Effector memory CD8-positive, alpha-beta T cell (primary cell): ENCODE data around the gene EIF4E1B.

Experiments used
- ATAC-seq: fragments of 150-1000 bp; cut with Tn5 transposase; replicated peaks from 2 replicates; pipeline ENCODE4 v1.10.0; 2021; ENCODE audit warnings: mild to moderate bottlenecking, moderate library complexity
- DNase-seq, 3 experiments: peaks; one replicate each; pipeline ENCODE4 v3.0.0; 2021
- H3K27ac Mint-ChIP-seq, 2 donors: one replicate each; pipeline ENCODE4 v1.8.0; 2022; ENCODE audit warnings: mild to moderate bottlenecking in 2 of 2, mixed read lengths in 2 of 2, moderate library complexity in 2 of 2
- H3K27me3 Mint-ChIP-seq, 2 donors: one replicate each; pipeline ENCODE4 v1.8.0; 2022; ENCODE audit warnings: mixed read lengths in 2 of 2
- H3K36me3 Mint-ChIP-seq: one replicate; pipeline ENCODE4 v1.8.0; 2022; ENCODE audit warnings: mild to moderate bottlenecking, moderate library complexity, mixed read lengths; ENCODE audit not compliant: insufficient read depth
- H3K4me1 Mint-ChIP-seq, 2 donors: one replicate each; pipeline ENCODE4 v1.8.0; 2022; ENCODE audit warnings: low read depth in 2 of 2, mixed read lengths in 2 of 2
- H3K4me3 Mint-ChIP-seq, 2 donors: one replicate each; pipeline ENCODE4 v1.8.0; 2022; ENCODE audit warnings: mild to moderate bottlenecking in 2 of 2, mixed read lengths in 2 of 2, moderate library complexity in 2 of 2
- H3K9me3 Mint-ChIP-seq, 2 donors: one replicate each; pipeline ENCODE4 v1.8.0; 2022; ENCODE audit warnings: mixed read lengths in 2 of 2

Gene EIF4E1B

DNA sequence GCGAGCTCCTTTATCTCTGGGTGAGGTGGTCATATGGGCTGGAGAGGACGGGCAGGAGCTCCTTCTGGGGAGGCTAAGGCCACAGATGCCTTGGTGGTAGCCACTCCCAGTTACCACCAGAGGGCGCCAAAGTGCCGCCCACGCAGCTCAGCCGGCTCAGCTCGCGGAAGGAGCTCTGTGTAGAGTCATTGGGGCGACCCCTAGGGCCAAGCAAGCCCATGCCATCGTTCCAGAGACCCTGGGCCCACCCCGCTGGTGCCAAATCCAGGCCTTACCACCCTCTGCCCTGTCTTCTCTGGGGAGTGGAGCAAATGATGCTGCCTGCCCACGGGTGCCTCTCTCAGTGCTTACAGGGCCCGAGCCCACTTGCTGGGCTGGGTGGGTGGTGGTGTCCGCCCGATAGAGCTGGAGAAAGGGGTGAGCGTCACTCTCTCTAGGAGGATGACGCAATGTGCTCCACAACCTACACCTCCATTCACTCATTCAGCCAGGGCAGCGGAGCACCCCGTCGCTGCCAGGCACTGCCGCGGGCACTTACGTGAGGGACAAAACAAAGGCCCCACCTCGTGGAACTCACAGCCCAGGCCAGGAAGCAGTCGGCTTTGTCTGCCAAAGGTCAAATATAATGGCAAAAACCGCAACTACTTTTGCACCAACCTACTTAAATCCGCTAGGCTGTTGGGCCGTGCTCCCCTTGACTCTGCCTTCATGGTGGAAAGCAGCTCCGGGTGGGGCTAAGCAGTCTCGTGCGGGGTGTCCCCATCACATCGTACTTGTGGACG lies 30.6 kb downstream of the EIF4E1B start:
- peak; percentile 74 for ATAC-seq
- Mint-ChIP-seq H3K27me3 (peaks cover 27 to 44% of the 10 kb centered on the region in 2 donors), H3K9me3 (no peaks in the 10 kb centered on the region), H3K4me3 (peak overlapping the region; percentile 40 to 45), H3K36me3 (peaks cover 6% of the 10 kb centered on the region), H3K4me1 (peaks cover 24 to 32% of the 10 kb centered on the region in 2 donors), H3K27ac (no peak overlapping the region)
- DNase-seq, result peak; percentile 72 to 76 (median 72)

DNA sequence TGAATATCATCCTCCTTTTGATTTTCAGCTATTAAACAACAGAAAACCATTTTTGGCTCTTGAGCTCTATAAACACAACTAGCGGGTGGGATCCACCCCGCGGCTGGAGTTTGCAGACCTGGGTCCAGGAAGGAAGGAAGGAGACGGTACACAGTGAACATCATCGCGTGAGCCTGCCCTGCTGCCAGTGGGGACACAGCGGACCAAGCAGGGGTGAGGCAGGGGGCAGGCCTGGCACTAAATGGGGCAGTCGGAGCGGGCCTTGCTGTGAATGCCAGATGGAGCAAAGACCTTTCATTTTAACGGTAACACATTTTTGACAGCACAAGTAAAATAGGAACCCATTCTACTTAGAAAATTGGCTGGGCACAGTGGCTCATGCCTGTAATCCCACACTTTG lies 31.2 kb downstream of the EIF4E1B start:
- H3K27me3 Mint-ChIP-seq, result peaks cover 27 to 49% of the 10 kb centered on the region in 2 donors
- no peak overlapping the region for H3K27ac Mint-ChIP-seq
- H3K9me3 Mint-ChIP-seq, result no peaks in the 10 kb centered on the region
- H3K4me1 Mint-ChIP-seq, result peaks cover 24 to 32% of the 10 kb centered on the region in 2 donors
- peaks cover 6% of the 10 kb centered on the region for H3K36me3 Mint-ChIP-seq
- H3K4me3 Mint-ChIP-seq, result no peak overlapping the region
- ATAC-seq, result no peak
- no peak for DNase-seq

DNA sequence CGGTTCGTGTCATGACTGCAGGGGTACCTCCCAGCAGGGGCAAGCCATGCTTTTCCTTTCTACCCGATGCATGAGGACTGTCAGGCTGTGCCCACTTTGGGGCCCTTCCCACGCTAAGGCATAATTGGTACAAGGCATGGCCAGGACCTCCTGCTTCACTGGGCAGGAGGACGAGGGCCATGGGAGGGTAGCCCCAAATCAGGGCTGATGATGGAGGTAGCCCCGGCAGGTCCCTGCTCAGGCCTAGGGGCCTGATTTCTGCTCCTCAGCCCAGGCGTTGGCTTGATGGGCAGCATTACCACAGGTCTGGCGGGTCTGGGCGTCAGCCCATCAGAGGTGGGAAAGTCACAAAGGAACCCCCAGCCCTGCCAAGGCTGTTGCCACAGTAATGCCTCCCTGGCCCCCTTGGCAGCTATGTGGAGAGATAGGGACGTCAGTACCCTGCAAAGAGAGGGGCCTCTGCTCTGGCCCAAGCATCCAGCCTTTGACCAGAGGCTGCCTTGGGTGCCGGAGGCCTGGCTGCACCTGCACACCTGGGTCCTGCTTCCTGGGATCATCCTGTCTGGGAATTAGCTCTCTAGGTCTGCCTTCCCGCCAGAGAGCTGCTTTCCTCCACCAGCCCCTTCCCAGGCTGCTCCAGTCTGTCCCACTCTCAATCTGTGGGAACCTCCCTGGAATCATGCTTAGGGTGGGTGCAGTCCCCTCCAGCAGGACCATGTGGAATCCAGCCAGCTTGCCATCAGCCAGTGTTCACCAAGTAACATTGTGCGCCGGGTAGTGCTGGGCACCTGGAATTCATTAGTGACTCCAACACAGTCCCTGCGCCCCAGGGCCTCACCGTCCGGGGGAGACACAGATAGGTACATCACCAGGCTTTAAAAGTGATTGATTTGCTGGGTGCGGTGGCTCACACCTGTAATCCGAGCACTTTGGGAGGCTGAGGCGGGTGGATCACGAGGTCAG lies 32.2 kb downstream of the EIF4E1B start:
- Mint-ChIP-seq H3K36me3 (peaks cover 2% of the 10 kb centered on the region), H3K27ac (no peak overlapping the region), H3K4me1 (peaks cover 24 to 31% of the 10 kb centered on the region in 2 donors), H3K27me3 (peaks cover 32 to 59% of the 10 kb centered on the region in 2 donors), H3K9me3 (no peaks in the 10 kb centered on the region), H3K4me3 (no peak overlapping the region)
- DNase-seq (no peak), ATAC-seq (no peak)

DNA sequence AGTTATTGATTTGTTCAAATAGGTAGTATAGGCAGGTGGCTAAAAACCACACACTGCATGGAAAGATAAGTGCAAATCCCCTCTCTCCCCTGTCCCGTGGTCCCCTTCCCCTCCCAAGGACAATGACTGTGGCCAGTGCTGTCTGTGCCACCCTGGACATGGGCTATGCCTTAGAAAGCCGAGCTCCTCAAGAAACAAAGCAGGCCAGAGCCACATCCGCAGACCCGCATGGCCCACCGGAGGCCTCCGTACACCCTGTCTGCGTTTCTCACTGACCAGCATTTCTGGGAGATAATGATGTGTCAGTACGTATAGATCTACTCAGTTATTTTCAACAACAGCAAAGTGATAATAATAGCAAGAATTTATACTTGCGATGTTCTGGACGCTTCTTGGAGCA lies 33.1 kb downstream of the EIF4E1B start:
- H3K9me3 Mint-ChIP-seq, result no peaks in the 10 kb centered on the region
- H3K36me3 Mint-ChIP-seq, result no peaks in the 10 kb centered on the region
- H3K27me3 Mint-ChIP-seq, result peaks cover 41 to 68% of the 10 kb centered on the region in 2 donors
- H3K4me1 Mint-ChIP-seq, result peaks cover 15 to 22% of the 10 kb centered on the region in 2 donors
- no peak overlapping the region for H3K4me3 Mint-ChIP-seq
- ATAC-seq (no peak), DNase-seq (no peak)
- no peak overlapping the region for H3K27ac Mint-ChIP-seq

DNA sequence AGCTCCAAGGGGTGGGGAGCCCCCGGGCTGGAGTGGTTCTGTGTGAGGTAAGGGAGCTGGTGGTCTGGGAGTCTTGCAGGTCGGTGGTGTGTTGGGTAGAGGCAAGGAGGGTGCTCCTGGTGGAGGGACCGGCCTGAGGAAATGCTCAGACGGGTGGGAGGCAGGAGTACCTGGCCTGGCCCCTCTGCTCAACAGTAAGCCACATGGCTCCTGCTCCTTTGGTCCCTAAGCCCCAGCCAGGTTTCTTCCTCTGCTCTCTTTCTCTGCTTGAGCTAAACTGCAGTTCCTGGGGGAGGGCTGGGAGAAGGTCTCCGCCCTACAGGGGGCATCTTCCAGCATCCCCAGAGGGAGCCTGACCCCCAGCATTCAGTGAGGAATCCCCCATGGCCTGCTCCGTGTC lies 34.0 kb downstream of the EIF4E1B start:
- H3K27ac Mint-ChIP-seq, result no peak overlapping the region
- peaks cover 8 to 14% of the 10 kb centered on the region in 2 donors for H3K4me1 Mint-ChIP-seq
- H3K9me3 Mint-ChIP-seq, result no peaks in the 10 kb centered on the region
- ATAC-seq, result no peak
- no peak overlapping the region for H3K4me3 Mint-ChIP-seq
- DNase-seq, result no peak
- H3K27me3 Mint-ChIP-seq, result peaks cover 48 to 77% of the 10 kb centered on the region in 2 donors
- no peaks in the 10 kb centered on the region for H3K36me3 Mint-ChIP-seq

DNA sequence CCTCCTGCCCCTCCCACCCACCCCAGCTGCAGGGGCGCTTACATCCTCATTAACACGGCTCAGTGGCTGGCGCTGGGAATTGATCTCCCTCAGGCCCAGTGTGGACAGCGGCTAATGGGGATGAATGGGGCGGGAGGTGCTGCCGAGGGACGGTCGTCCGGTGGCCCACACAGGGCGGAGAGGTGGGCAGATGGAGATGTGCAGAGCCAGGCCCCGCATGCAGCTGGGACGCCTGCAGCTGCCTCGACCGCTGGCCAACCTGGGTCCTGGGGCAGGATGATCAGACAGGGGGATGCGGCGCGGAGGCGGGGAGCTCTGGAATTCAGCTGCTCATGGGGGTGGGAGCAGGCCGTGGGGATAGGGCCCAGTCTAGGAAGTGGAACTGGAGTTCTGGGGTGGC lies 34.4 kb downstream of the EIF4E1B start:
- Mint-ChIP-seq H3K9me3 (no peaks in the 10 kb centered on the region), H3K36me3 (no peaks in the 10 kb centered on the region), H3K4me1 (peaks cover 8 to 11% of the 10 kb centered on the region in 2 donors), H3K4me3 (no peak overlapping the region), H3K27ac (no peak overlapping the region), H3K27me3 (peaks cover 48 to 77% of the 10 kb centered on the region in 2 donors)
- DNase-seq (no peak), ATAC-seq (no peak)

DNA sequence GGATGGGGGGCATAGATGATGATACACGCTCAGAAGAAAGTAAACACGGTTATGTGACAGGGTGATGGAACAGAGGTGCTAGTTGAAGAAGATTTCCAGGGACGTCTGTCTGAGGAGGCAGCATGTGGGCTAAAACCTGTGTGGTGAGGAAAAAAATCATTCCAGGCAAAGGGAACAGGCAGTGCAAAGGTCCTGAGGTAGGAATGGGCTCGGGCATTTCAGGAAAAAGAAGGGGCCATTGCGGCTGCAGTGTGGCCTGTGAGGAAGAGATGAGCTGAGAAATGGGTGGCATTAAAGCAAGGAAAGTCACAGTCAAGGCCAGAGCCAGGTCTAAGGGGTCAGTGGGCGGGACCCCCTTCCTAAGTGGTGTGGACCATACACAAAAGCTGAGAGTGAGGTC lies 35.0 kb downstream of the EIF4E1B start:
- ATAC-seq (no peak), DNase-seq (no peak)
- Mint-ChIP-seq H3K27ac (no peak overlapping the region), H3K27me3 (peaks cover 48 to 80% of the 10 kb centered on the region in 2 donors), H3K4me3 (no peak overlapping the region), H3K36me3 (no peaks in the 10 kb centered on the region), H3K9me3 (no peaks in the 10 kb centered on the region), H3K4me1 (peaks cover 6 to 7% of the 10 kb centered on the region in 2 donors)

DNA sequence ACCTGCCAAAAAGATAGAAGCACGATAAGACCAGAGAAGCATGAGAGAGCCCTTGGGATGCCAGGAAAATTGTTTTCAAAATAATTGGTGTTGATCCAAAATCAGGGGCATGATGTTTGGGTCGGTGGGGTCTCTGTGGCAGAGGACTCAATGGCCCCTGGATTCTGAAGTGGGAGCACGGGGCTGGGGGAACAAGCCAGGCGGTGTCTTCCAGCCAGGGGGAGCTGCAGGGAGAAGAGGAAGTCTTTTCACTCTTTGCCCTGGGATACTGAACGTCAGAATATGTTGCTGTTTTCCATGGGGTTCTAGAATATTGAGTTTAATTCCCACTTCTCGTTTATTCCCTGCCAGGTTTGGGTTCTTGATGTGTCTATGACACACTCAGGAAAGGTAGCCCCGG lies 37.2 kb downstream of the EIF4E1B start:
- no peaks in the 10 kb centered on the region for H3K9me3 Mint-ChIP-seq
- ATAC-seq (no peak), DNase-seq (no peak)
- H3K27ac Mint-ChIP-seq, result no peak overlapping the region
- no peak overlapping the region for H3K4me3 Mint-ChIP-seq
- peaks cover 3% of the 10 kb centered on the region for H3K36me3 Mint-ChIP-seq
- peaks cover 60 to 91% of the 10 kb centered on the region in 2 donors for H3K27me3 Mint-ChIP-seq
- no peaks in the 10 kb centered on the region for H3K4me1 Mint-ChIP-seq

DNA sequence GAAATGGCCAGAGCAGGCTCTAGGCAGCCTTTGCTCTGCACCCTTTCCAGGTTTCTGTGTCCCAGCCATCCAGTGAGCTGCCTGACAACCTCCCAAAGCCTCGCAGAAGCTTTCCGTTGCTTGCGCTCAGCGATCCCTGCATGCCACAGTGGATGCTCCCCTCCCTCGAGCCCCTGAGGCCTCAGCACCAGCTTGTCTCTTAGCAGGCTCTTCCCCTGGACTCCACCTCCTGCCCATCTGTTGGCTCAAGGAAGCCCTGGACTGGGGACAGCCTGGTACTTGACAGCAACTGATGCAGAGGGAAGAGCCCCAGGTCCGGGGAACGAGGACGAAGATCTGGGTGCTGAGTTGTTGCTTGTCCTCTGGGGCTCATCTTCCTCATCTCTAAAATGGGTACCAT lies 40.0 kb downstream of the EIF4E1B start:
- H3K27me3 Mint-ChIP-seq, result peaks cover 44 to 79% of the 10 kb centered on the region in 2 donors
- H3K36me3 Mint-ChIP-seq, result peaks cover 3% of the 10 kb centered on the region
- H3K9me3 Mint-ChIP-seq, result no peaks in the 10 kb centered on the region
- H3K27ac Mint-ChIP-seq, result no peak overlapping the region
- no peak for ATAC-seq
- no peaks in the 10 kb centered on the region for H3K4me1 Mint-ChIP-seq
- DNase-seq, result no peak
- H3K4me3 Mint-ChIP-seq, result no peak overlapping the region

DNA sequence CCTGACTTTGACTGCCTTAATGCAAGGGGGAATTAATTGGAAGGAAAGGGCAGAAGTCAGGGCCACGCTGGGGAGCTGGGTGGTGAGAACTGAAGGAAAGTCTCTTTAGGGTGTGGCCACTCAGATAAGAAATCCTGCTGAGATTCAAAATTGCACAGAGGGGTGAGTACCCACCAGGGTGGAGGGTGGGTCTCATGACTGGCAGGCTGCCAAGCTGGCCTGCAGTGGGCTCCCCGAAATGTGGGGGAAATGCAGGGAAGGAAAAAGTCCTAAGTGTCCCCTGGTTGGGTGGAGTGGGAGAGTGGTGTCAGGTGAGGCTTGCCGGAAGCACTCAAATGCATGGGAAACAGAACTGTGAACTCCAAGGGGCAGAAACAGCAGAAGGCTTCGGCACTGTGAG lies 40.9 kb downstream of the EIF4E1B start:
- no peaks in the 10 kb centered on the region for H3K4me1 Mint-ChIP-seq
- peaks cover 3% of the 10 kb centered on the region for H3K36me3 Mint-ChIP-seq
- no peak for DNase-seq
- H3K4me3 Mint-ChIP-seq, result no peak overlapping the region
- ATAC-seq, result no peak
- no peaks in the 10 kb centered on the region for H3K9me3 Mint-ChIP-seq
- H3K27ac Mint-ChIP-seq, result no peak overlapping the region
- H3K27me3 Mint-ChIP-seq, result peaks cover 42 to 73% of the 10 kb centered on the region in 2 donors

DNA sequence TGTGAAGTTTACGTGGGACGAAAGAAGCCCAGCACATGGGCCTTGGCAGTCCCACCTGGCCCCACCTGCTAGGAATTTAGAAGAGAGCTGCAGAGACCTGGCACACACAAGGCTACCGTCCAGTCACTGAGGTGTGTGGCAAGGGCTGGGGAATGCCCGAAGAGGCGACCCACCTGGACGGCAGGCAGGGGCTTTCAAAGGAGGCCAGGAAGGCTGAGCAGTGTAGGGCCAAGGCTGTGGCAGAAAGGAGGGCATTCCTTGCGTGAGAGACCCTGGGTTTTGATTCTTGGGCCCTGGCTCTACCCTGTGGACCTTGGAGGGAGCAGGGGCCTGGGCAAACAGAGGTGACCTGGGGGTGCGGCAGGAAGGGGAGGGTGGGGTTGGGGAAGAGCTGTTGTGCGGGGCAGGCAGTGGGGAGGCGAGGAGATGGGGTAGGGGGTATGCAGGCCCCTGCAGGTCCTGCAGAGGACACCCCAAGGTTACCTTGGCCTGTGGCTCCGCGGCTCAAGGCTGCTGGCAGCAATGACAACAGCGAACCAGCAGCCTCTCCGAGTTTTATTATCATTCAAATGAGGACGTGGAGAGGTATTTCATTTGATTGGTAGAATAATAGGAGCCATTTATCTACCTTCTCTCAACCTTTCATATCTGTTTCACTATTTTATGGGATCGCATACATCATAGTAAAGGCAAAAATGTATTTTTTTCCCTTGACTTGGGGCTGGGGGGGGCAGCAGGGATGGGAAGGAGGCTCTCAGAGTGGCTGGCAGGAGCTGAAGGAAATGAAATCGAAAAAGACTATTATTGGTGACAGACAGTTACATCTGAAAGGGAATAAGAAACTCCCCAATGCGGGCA lies 41.6 kb downstream of the EIF4E1B start:
- H3K27ac Mint-ChIP-seq, result no peak overlapping the region
- no peak for ATAC-seq
- no peaks in the 10 kb centered on the region for H3K9me3 Mint-ChIP-seq
- peaks cover 3% of the 10 kb centered on the region for H3K36me3 Mint-ChIP-seq
- no peaks in the 10 kb centered on the region for H3K4me1 Mint-ChIP-seq
- no peak for DNase-seq
- H3K27me3 Mint-ChIP-seq, result peaks cover 49 to 73% of the 10 kb centered on the region in 2 donors
- H3K4me3 Mint-ChIP-seq, result no peak overlapping the region

DNA sequence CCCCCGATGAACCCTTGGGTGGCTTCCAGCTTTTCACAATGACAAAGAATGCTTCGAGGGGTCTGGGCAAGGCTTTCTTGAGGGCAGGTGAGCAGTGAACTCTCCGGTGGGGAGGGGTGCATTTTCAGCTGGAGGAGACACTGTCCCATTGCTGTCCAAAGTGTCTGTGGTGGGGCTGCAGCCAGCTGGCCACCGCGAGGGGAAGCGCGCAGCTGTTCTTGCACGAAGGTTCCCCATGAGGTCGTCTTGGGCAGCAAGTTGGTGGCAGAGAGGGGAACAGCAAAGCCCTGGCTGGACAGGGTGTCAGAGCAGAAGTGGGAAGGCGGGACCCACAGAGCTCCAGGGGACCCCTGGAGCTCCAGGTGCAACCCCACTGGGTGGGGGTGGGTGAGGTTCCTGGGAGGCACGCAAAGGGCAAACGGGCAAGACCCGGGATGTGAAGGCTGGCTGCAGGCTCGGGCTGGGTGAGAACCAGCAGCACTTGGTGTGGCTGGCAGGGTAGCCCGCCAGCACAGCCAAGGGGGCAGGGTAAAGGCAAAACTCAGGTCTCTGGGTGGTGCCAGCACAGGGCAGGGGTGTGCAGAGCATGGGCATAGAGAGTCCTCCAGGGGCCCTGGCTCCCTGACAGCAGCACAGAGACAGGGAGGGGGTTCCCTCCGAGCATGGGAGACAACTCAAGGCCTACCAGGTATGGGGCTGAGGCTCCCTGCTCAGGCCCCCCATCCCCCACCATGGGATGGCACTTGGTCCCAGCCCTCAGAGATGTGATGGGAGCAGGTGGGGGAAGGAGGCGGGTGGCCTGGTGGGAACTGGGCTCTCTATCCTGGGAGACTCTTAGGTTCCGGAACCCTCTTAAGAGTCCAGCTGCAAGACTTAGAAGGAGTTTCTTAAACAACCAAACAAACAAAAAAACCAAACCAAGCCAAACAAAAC lies 43.4 kb downstream of the EIF4E1B start:
- Mint-ChIP-seq H3K27ac (no peak overlapping the region), H3K4me1 (peaks cover 0 to 2% of the 10 kb centered on the region in 2 donors), H3K36me3 (peaks cover 3% of the 10 kb centered on the region), H3K27me3 (peaks cover 49 to 73% of the 10 kb centered on the region in 2 donors), H3K9me3 (no peaks in the 10 kb centered on the region), H3K4me3 (no peak overlapping the region)
- ATAC-seq, result no peak
- no peak for DNase-seq
